Right atrium auricular region (tissue), 2 donors: ENCODE results near the gene FCHO1. TPM values are rescaled to one million over a fixed set of nuclear protein-coding genes. Genes with fewer than 3 reads are reported as not detected.
A peak's percentile ranks its signal among the peaks of the same experiment; 100 is the strongest.

Source experiments
- DNase-seq: peaks from one replicate; pipeline ENCODE4 v3.0.0-alpha.2; 2019; ENCODE audit warnings: low spot score
- H3K27ac ChIP-seq, 2 donors: fragments of 200-600 bp; sonication (generic); 1 replicate in 1 of 2; 2 replicates in 1 of 2; pipeline ENCODE4 v1.5.1; 2016 to 2019
- H3K27me3 ChIP-seq, 2 donors: fragments of 200-600 bp; sonication (generic); one replicate each; pipeline versions ENCODE4 v1.5.1 to v1.6.0; 2017 to 2019
- H3K36me3 ChIP-seq: fragments of 200-600 bp; sonication (generic); one replicate; pipeline ENCODE4 v1.5.1; 2016
- H3K4me1 ChIP-seq, 2 donors: fragments of 200-600 bp; sonication (generic); one replicate each; pipeline versions ENCODE4 v1.5.1 to v1.6.0; 2017 to 2019
- H3K4me3 ChIP-seq, 2 donors: fragments of 200-600 bp; sonication (generic); 1 replicate in 1 of 2; 2 replicates in 1 of 2; pipeline ENCODE4 v1.5.1; 2017 to 2019; ENCODE audit warnings: mild to moderate bottlenecking in 1 of 2, moderate library complexity in 1 of 2
- H3K9me3 ChIP-seq, 2 donors: fragments of 200-600 bp; sonication (generic); one replicate each; pipeline ENCODE4 v1.5.1; 2019
- CTCF ChIP-seq, 2 donors: fragments of 200-600 bp; sonication (generic); IDR thresholded peaks; one replicate each; pipeline ENCODE4 v1.5.1; 2019; ENCODE audit warnings: antibody characterized with exemption in 2 of 2
- total RNA-seq, 2 donors: library from RNA; depleted of rRNA; stranded (reverse); fragments of >200 nt; gene quantifications; one replicate each; pipeline ENCODE4 v1.1.0, GENCODE V29; 2016

The FCHO1 gene
- 1 to 10 TPM in 1 of 2 donors, under 1 TPM in 1; 0.19 to 1.3 TPM for total RNA-seq

- no peak for DNase-seq
- H3K27ac ChIP-seq = no peak within 1 kb of the TSS
- no peaks in the 10 kb centered on the region for H3K27me3 ChIP-seq
- no peaks in the 10 kb centered on the region for H3K36me3 ChIP-seq
- no peaks in the 10 kb centered on the region for H3K9me3 ChIP-seq
- H3K4me3 ChIP-seq = no peak within 1 kb of the TSS
- TF ChIP-seq CTCF (IDR thresholded peaks at IDR 0.05) = no peak
- peaks cover 0 to 15% of the 10 kb centered on the region in 2 donors for H3K4me1 ChIP-seq
Measured at GRCh38 chr19:17751103-17751911, at the start of gene FCHO1. TSS of gene FCHO1 (plus strand) at chr19:17751477. CDS start at chr19:17755165, 3,688 bp downstream.

- Histone ChIP-seq H3K4me3 (no peak overlapping the region), H3K36me3 (no peaks in the 10 kb centered on the region), H3K27me3 (no peaks in the 10 kb centered on the region), H3K9me3 (no peaks in the 10 kb centered on the region), H3K4me1 (no peaks in the 10 kb centered on the region), H3K27ac (no peak overlapping the region)
- DNase-seq = peak; percentile 63
- TF ChIP-seq CTCF (IDR thresholded peaks at IDR 0.05) = peak; percentile 52 to 86
Measured at GRCh38 chr19:17703824-17704463, 47.3 kb upstream of the FCHO1 start.

GRCh38 chr19:17706750-17707181 lies 44.5 kb upstream of the FCHO1 start:
- Histone ChIP-seq H3K27me3 (no peaks in the 10 kb centered on the region), H3K27ac (no peak overlapping the region), H3K4me3 (no peak overlapping the region), H3K9me3 (no peaks in the 10 kb centered on the region), H3K4me1 (no peaks in the 10 kb centered on the region), H3K36me3 (no peaks in the 10 kb centered on the region)
- no peak for DNase-seq
- TF ChIP-seq CTCF (IDR thresholded peaks at IDR 0.05) = no peak

- no peaks in the 10 kb centered on the region for H3K27me3 ChIP-seq
- H3K4me3 ChIP-seq = no peak overlapping the region
- H3K9me3 ChIP-seq = no peaks in the 10 kb centered on the region
- no peaks in the 10 kb centered on the region for H3K4me1 ChIP-seq
- TF ChIP-seq CTCF (IDR thresholded peaks at IDR 0.05) = no peak
- H3K27ac ChIP-seq = no peak overlapping the region
- no peaks in the 10 kb centered on the region for H3K36me3 ChIP-seq
- DNase-seq = no peak
Measured at GRCh38 chr19:17711851-17712250, 39.4 kb upstream of the FCHO1 start.

- TF ChIP-seq CTCF (IDR thresholded peaks at IDR 0.05) = no peak
- Histone ChIP-seq H3K9me3 (no peaks in the 10 kb centered on the region), H3K4me1 (peaks cover 0 to 35% of the 10 kb centered on the region in 2 donors), H3K27ac (no peak overlapping the region), H3K4me3 (no peak overlapping the region), H3K27me3 (no peaks in the 10 kb centered on the region), H3K36me3 (no peaks in the 10 kb centered on the region)
- DNase-seq = no peak
Measured at GRCh38 chr19:17716309-17716929, 34.9 kb upstream of the FCHO1 start.
